ENCODE results near the gene PKDCC.

DNA sequence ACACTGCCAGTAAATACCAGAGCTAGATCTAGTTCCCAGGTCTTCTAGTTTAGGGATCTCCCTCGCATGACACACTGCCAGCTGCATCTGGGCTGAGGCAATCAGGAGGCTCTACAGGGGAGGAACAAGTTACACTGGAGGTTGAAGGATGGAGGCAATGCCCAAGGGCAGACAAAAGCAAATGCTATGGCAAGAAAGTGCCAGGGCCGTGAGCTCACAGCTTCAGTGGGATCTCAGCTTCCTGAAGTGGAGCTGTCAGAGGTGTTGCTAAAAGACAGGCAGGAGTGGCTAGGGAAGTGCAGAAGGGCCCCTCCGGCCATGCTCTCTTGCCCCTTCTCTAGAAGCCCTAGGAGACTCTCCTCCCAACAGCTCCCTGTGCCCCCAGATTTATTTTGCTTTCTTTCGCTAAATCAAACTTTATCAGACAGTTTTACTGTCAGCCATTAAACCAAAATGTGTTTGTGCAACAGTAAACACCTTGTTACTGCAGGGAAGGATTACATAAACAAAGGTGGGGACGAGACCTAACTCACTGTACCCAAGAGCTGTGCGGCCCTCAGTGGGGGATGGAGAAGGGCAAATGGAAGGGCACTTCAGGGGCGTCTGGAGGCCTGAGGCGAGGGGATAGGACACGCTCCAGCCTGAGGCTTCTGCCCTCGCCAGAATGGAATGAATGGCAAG, 39.4 kb upstream of the PKDCC start:
- TF ChIP-seq EP300 (IDR thresholded peaks at IDR 0.05; ENCODE audit: low read depth in 2 of 2, low read length in 2 of 2) (no peak), EP300 (CRISPR knock-in tag; IDR thresholded peaks at IDR 0.05; ENCODE audit: borderline replicate concordance) (no peak), U2AF2 (IDR thresholded peaks at IDR 0.05; ENCODE audit: low read depth, low read length) (no peak)
- TF ChIP-seq, protein P1, sequence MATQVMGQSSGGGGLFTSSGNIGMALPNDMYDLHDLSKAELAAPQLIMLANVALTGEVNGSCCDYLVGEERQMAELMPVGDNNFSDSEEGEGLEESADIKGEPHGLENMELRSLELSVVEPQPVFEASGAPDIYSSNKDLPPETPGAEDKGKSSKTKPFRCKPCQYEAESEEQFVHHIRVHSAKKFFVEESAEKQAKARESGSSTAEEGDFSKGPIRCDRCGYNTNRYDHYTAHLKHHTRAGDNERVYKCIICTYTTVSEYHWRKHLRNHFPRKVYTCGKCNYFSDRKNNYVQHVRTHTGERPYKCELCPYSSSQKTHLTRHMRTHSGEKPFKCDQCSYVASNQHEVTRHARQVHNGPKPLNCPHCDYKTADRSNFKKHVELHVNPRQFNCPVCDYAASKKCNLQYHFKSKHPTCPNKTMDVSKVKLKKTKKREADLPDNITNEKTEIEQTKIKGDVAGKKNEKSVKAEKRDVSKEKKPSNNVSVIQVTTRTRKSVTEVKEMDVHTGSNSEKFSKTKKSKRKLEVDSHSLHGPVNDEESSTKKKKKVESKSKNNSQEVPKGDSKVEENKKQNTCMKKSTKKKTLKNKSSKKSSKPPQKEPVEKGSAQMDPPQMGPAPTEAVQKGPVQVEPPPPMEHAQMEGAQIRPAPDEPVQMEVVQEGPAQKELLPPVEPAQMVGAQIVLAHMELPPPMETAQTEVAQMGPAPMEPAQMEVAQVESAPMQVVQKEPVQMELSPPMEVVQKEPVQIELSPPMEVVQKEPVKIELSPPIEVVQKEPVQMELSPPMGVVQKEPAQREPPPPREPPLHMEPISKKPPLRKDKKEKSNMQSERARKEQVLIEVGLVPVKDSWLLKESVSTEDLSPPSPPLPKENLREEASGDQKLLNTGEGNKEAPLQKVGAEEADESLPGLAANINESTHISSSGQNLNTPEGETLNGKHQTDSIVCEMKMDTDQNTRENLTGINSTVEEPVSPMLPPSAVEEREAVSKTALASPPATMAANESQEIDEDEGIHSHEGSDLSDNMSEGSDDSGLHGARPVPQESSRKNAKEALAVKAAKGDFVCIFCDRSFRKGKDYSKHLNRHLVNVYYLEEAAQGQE (IDR thresholded peaks at IDR 0.05; ENCODE audit: borderline replicate concordance in 1 of 2, low read depth in 1 of 2, low read length in 2 of 2) = no peak

All from HepG2 (cell line).